ENCODE data around the gene CHAC2.

GRCh38 chr2:53782676-53783075 is 15.1 kb downstream of the CHAC2 start:
- TF ChIP-seq, protein P1, sequence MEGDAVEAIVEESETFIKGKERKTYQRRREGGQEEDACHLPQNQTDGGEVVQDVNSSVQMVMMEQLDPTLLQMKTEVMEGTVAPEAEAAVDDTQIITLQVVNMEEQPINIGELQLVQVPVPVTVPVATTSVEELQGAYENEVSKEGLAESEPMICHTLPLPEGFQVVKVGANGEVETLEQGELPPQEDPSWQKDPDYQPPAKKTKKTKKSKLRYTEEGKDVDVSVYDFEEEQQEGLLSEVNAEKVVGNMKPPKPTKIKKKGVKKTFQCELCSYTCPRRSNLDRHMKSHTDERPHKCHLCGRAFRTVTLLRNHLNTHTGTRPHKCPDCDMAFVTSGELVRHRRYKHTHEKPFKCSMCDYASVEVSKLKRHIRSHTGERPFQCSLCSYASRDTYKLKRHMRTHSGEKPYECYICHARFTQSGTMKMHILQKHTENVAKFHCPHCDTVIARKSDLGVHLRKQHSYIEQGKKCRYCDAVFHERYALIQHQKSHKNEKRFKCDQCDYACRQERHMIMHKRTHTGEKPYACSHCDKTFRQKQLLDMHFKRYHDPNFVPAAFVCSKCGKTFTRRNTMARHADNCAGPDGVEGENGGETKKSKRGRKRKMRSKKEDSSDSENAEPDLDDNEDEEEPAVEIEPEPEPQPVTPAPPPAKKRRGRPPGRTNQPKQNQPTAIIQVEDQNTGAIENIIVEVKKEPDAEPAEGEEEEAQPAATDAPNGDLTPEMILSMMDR (IDR thresholded peaks at IDR 0.05; ENCODE audit: poor library complexity), result no peak
- no peak for TF ChIP-seq EZH2 (IDR thresholded peaks at IDR 0.05; ENCODE audit: borderline replicate concordance)

Measured in hepatocyte (in vitro differentiated cells).